ENCODE measurements around the gene PRDM16. TPM values are rescaled to one million over a fixed set of nuclear protein-coding genes. Genes with fewer than 3 reads are reported as not detected.

The PRDM16 gene
- total RNA-seq, 2 experiments from 2014 or later = not detected

DNA sequence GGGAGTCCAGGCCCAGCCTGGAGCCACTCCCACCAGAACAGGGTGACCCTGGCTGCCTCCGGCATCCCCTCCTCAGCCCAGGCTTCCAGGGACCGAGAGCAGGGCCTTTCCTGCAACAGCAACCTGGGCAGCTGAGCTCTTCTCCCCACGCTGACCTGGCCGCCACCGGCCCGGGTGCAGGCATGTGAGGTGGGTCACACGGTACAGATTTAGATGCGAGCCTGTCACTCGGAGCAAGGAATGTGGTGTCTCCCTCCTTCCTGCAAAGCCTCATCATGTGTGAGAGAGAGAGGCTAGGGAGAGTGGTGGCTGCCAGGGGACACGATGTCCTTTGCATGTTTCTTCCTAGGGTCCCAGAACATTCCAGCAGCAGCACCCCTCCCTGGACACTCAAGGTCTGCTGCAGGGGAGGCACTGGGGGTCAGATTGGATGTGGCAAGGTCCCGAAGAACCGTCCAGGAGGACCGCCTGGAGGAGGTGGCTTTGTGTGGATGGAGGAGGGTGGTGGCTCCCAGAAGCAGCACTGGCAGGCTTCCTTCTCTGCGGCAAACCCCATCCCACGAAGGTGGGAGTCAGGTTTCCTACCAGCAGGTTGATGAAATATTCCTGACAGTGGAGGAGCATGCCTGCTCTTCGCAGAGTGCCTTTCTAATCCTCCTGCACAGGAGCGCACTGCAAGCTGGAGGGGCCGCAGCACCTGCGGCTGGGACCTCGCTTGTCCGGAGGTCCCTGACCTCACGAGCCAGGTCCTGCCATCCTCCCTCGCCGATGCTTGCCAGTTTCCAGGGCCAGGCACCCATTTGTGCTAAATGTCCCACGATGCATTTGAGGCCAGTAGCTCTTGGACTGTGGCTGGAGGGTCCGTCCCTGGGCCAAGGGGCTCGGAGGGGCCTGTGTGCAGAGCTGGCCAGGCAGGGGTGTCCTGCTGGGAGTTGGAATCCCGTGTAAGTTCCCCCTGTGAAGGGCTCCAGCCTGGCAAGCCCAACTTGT, 68.4 kb downstream of the PRDM16 start:
- H3K9me3 ChIP-seq (ENCODE audit: low read length) = no peaks in the 10 kb centered on the region
- no peaks in the 10 kb centered on the region for H3K36me3 ChIP-seq (ENCODE audit: insufficient read depth, low read length)
- CTCF ChIA-PET (ENCODE audit: unreplicated experiment) = no interaction called here
- intact Hi-C loops (cut with micrococcal nuclease; ENCODE audit: unreplicated experiment) = no loop called here
- H3K27ac ChIP-seq (ENCODE audit: low read depth, low read length, poor library complexity, severe bottlenecking) = no peak overlapping the region
- H3K4me1 ChIP-seq (ENCODE audit: insufficient read depth, low read length, poor library complexity, severe bottlenecking) = no peaks in the 10 kb centered on the region
- no peak for DNase-seq (ENCODE audit: low spot score)
- H2AFZ ChIP-seq (ENCODE audit: low read length) = no peak overlapping the region
- no peak overlapping the region for H3K4me2 ChIP-seq (ENCODE audit: low read length)
- POLR2A ChIA-PET = no interaction called here
- H4K20me1 ChIP-seq (ENCODE audit: insufficient read depth, low read length) = no peaks in the 10 kb centered on the region
- no peak overlapping the region for H3K4me3 ChIP-seq (ENCODE audit: low read depth, low read length, poor library complexity, severe bottlenecking)
- H3K79me2 ChIP-seq (ENCODE audit: insufficient read depth, low read depth, low read length) = no peaks in the 10 kb centered on the region
- H3K9me2 ChIP-seq (ENCODE audit: insufficient read depth, low read length) = no peaks in the 10 kb centered on the region
- no peak for TF ChIP-seq EZH2phosphoT487 (IDR thresholded peaks at IDR 0.05; ENCODE audit: borderline replicate concordance, low read depth, low read length)
- TF ChIP-seq, protein P1, sequence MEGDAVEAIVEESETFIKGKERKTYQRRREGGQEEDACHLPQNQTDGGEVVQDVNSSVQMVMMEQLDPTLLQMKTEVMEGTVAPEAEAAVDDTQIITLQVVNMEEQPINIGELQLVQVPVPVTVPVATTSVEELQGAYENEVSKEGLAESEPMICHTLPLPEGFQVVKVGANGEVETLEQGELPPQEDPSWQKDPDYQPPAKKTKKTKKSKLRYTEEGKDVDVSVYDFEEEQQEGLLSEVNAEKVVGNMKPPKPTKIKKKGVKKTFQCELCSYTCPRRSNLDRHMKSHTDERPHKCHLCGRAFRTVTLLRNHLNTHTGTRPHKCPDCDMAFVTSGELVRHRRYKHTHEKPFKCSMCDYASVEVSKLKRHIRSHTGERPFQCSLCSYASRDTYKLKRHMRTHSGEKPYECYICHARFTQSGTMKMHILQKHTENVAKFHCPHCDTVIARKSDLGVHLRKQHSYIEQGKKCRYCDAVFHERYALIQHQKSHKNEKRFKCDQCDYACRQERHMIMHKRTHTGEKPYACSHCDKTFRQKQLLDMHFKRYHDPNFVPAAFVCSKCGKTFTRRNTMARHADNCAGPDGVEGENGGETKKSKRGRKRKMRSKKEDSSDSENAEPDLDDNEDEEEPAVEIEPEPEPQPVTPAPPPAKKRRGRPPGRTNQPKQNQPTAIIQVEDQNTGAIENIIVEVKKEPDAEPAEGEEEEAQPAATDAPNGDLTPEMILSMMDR (conservative IDR thresholded peaks at IDR 0.05; ENCODE audit: low read length) = no peak
- BruUV-seq (replicated peaks) = no TSS peak

DNA sequence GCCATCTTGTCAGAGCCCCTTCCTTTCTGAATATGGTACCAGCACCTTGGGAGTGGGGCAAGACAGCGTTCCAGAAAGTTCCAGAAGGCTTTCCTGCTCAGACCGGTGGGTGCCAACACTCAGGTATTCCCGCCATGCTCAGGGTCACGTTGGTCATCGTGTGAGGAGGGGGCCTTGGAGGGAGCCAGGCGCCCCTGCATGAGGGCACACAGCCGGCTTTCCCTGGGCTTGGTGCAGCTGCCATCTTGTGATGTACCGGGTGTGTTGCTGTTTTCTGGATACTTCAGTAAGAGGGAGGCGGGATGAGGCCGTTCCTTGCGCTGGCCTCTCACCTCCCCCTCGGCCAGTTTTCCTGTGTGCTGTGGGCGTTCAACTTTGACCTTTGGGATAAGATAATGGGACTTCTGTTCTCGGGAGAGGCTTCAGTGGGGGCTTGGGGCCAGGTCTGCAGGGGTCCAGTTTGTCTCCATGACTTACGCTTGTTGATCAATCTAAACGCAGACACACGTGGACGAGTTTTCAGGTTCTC, 69.7 kb downstream of the PRDM16 start:
- H3K9me2 ChIP-seq (ENCODE audit: insufficient read depth, low read length) = no peaks in the 10 kb centered on the region
- BruUV-seq (replicated peaks) = no TSS peak
- no peaks in the 10 kb centered on the region for H3K36me3 ChIP-seq (ENCODE audit: insufficient read depth, low read length)
- POLR2A ChIA-PET = no interaction called here
- H3K27ac ChIP-seq (ENCODE audit: low read depth, low read length, poor library complexity, severe bottlenecking) = no peak overlapping the region
- H3K4me1 ChIP-seq (ENCODE audit: insufficient read depth, low read length, poor library complexity, severe bottlenecking) = no peaks in the 10 kb centered on the region
- intact Hi-C loops (cut with micrococcal nuclease; ENCODE audit: unreplicated experiment) = no loop called here
- H3K4me3 ChIP-seq (ENCODE audit: low read depth, low read length, poor library complexity, severe bottlenecking) = no peak overlapping the region
- no peak for TF ChIP-seq EZH2phosphoT487 (IDR thresholded peaks at IDR 0.05; ENCODE audit: borderline replicate concordance, low read depth, low read length)
- H3K79me2 ChIP-seq (ENCODE audit: insufficient read depth, low read depth, low read length) = no peaks in the 10 kb centered on the region
- no peaks in the 10 kb centered on the region for H3K9me3 ChIP-seq (ENCODE audit: low read length)
- CTCF ChIA-PET (ENCODE audit: unreplicated experiment) = no interaction called here
- H3K4me2 ChIP-seq (ENCODE audit: low read length) = no peak overlapping the region
- no peak for DNase-seq (ENCODE audit: low spot score)
- H4K20me1 ChIP-seq (ENCODE audit: insufficient read depth, low read length) = no peaks in the 10 kb centered on the region
- no peak overlapping the region for H2AFZ ChIP-seq (ENCODE audit: low read length)

DNA sequence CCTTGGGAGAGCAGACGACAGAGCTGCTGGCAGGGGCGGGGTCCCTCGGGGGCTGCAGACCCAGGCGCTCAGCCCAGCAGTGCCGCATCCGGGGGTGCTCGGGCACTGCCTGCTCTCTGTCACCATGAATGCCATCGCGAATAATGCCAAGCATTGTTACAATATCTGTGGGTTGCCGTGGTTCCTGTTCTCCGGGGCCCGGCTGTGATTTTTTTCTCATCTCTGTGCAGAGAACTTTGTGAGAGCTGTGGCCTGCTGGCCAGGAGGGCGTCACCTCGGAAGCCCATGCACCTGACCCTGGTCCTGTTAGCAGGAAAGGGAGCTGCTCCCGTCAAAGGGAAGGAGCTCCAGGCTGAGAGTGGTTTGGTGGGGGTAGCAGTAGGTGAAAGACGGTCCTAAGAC, 70.4 kb downstream of the PRDM16 start:
- H3K4me1 ChIP-seq (ENCODE audit: insufficient read depth, low read length, poor library complexity, severe bottlenecking) = no peaks in the 10 kb centered on the region
- H3K27ac ChIP-seq (ENCODE audit: low read depth, low read length, poor library complexity, severe bottlenecking) = no peak overlapping the region
- H3K9me3 ChIP-seq (ENCODE audit: low read length) = no peaks in the 10 kb centered on the region
- H4K20me1 ChIP-seq (ENCODE audit: insufficient read depth, low read length) = no peaks in the 10 kb centered on the region
- TF ChIP-seq, protein P1 (conservative IDR thresholded peaks at IDR 0.05; ENCODE audit: low read length) = no peak
- TF ChIP-seq EZH2phosphoT487 (IDR thresholded peaks at IDR 0.05; ENCODE audit: borderline replicate concordance, low read depth, low read length) = no peak
- H2AFZ ChIP-seq (ENCODE audit: low read length) = no peak overlapping the region
- CTCF ChIA-PET (ENCODE audit: unreplicated experiment) = no interaction called here
- BruUV-seq (replicated peaks) = no TSS peak
- H3K36me3 ChIP-seq (ENCODE audit: insufficient read depth, low read length) = no peaks in the 10 kb centered on the region
- intact Hi-C loops (cut with micrococcal nuclease; ENCODE audit: unreplicated experiment) = no loop called here
- H3K9me2 ChIP-seq (ENCODE audit: insufficient read depth, low read length) = no peaks in the 10 kb centered on the region
- no peak overlapping the region for H3K4me2 ChIP-seq (ENCODE audit: low read length)
- POLR2A ChIA-PET = no interaction called here
- DNase-seq (ENCODE audit: low spot score) = no peak
- no peaks in the 10 kb centered on the region for H3K79me2 ChIP-seq (ENCODE audit: insufficient read depth, low read depth, low read length)
- H3K4me3 ChIP-seq (ENCODE audit: low read depth, low read length, poor library complexity, severe bottlenecking) = no peak overlapping the region
